Fibroblast of lung (primary cell): ENCODE data around the gene LRRC36. TPM values are rescaled to one million over a fixed set of nuclear protein-coding genes. Genes with fewer than 3 reads are reported as not detected.

Source experiments
- DNase-seq, 2 donors: peaks; one replicate each; pipeline versions ENCODE4 v3.0.0 to v3.0.0-alpha.2; 2010; ENCODE audit warnings: low read depth in 2 of 2
- H2AFZ ChIP-seq: 2 replicates; pipeline ENCODE4 v1.5.1; 2012; ENCODE audit warnings: low read length, control low read depth, inconsistent platforms
- H3K27ac ChIP-seq: 2 replicates; pipeline ENCODE4 v1.5.1; 2011; ENCODE audit warnings: low read length, control low read depth; ENCODE audit not compliant: insufficient read depth
- H3K27me3 ChIP-seq: 2 replicates; pipeline ENCODE4 v1.5.1; 2011; ENCODE audit warnings: mild to moderate bottlenecking, low read length; ENCODE audit not compliant: control insufficient read depth, insufficient read depth
- H3K36me3 ChIP-seq: 2 replicates; pipeline ENCODE4 v1.5.1; 2011; ENCODE audit warnings: low read length; ENCODE audit not compliant: control insufficient read depth, insufficient read depth
- H3K4me1 ChIP-seq: 2 replicates; pipeline ENCODE4 v1.5.1; 2011; ENCODE audit warnings: low read length; ENCODE audit not compliant: control insufficient read depth, insufficient read depth; ENCODE audit errors: extremely low read depth
- H3K4me2 ChIP-seq: 2 replicates; pipeline ENCODE4 v1.5.1; 2011; ENCODE audit warnings: low read length, control low read depth; ENCODE audit not compliant: insufficient read depth; ENCODE audit errors: extremely low read depth
- H3K4me3 ChIP-seq, 4 experiments: fragments of 200-600 bp in 1 of 4; sonication (generic) in 1 of 4; replicated peaks in 1 of 4; 2 replicates each; pipeline ENCODE4 v1.5.1; 2011 to 2016; ENCODE audit warnings: low read length in 4 of 4, low read depth in 3 of 4, mild to moderate bottlenecking in 3 of 4, control low read depth in 2 of 4, inconsistent platforms in 1 of 4, mixed read lengths in 1 of 4; ENCODE audit not compliant: insufficient read depth in 1 of 4; ENCODE audit errors: control extremely low read depth in 1 of 4
- H3K79me2 ChIP-seq: 2 replicates; pipeline ENCODE4 v1.5.1; 2012; ENCODE audit warnings: mild to moderate bottlenecking, low read length, inconsistent platforms; ENCODE audit not compliant: control insufficient read depth, insufficient read depth
- H3K9ac ChIP-seq: 2 replicates; pipeline ENCODE4 v1.5.1; 2011; ENCODE audit warnings: mild to moderate bottlenecking, low read length, control low read depth; ENCODE audit not compliant: insufficient read depth
- H3K9me3 ChIP-seq: 2 replicates; pipeline ENCODE4 v1.5.1; 2012; ENCODE audit warnings: low read depth, low read length; ENCODE audit not compliant: control insufficient read depth, insufficient read depth
- H4K20me1 ChIP-seq: 2 replicates; pipeline ENCODE4 v1.5.1; 2011; ENCODE audit warnings: low read length; ENCODE audit not compliant: control insufficient read depth, insufficient read depth; ENCODE audit errors: extremely low read depth
- CTCF ChIP-seq, 2 donors: IDR thresholded peaks in 1 of 2; conservative IDR thresholded peaks in 1 of 2; 1 replicate in 1 of 2; 2 replicates in 1 of 2; pipeline ENCODE4 v1.5.1; 2011 to 2012; ENCODE audit warnings: low read length in 2 of 2, control low read depth in 1 of 2, inconsistent platforms in 1 of 2, low read depth in 1 of 2, mild to moderate bottlenecking in 1 of 2
- EZH2 ChIP-seq: IDR thresholded peaks from 2 replicates; pipeline ENCODE4 v1.5.1; 2012; ENCODE audit warnings: low read length, control low read depth, mild to moderate bottlenecking; ENCODE audit errors: missing control alignments
- polyA plus RNA-seq, 2 donors: library from polyadenylated mRNA; depleted of rRNA in 1 of 2; stranded (reverse) in 1 of 2; unstranded in 1 of 2; fragments of >200 nt; gene quantifications; 2 replicates each; pipeline ENCODE4 v1.2.1, GENCODE V29; 2011 to 2012; ENCODE audit warnings: missing spikeins in 1 of 2
- total RNA-seq: library from RNA; depleted of rRNA; stranded (reverse); fragments of >200 nt; gene quantifications from 2 replicates; pipeline ENCODE4 v1.2.1, GENCODE V29; 2014

LRRC36 gene
- total and polyA plus RNA-seq, 2 donors (not counting 1 experiment from before 2014, with no cell fraction given): 0.06 to 0.66 TPM

- TF ChIP-seq CTCF (conservative IDR thresholded peaks at IDR 0.05 in 1 of 2, IDR thresholded peaks at IDR 0.05 in 1 of 2; ENCODE audit: low read depth in 1 of 2, low read length in 2 of 2): no peak
- no peak for TF ChIP-seq EZH2
Observed at GRCh38 chr16:67280090-67281015, 46.3 kb upstream of the LRRC36 start.

GRCh38 chr16:67281536-67282446, 44.8 kb upstream of the LRRC36 start:
- Histone ChIP-seq H3K79me2 (peaks cover 5% of the 10 kb centered on the region), H3K9ac (no peak overlapping the region), H4K20me1 (no peaks in the 10 kb centered on the region), H3K36me3 (peaks cover 15% of the 10 kb centered on the region), H2AFZ (no peak overlapping the region), H3K27ac (no peak overlapping the region), H3K4me2 (no peak overlapping the region), H3K4me3 (no peak overlapping the region), H3K4me1 (peaks cover 12% of the 10 kb centered on the region), H3K27me3 (no peaks in the 10 kb centered on the region), H3K9me3 (no peaks in the 10 kb centered on the region)
- no peak for DNase-seq
- TF ChIP-seq CTCF (conservative IDR thresholded peaks at IDR 0.05 in 1 of 2, IDR thresholded peaks at IDR 0.05 in 1 of 2; ENCODE audit: low read depth in 1 of 2, low read length in 2 of 2): no peak

More at GRCh38 chr16:67280090-67281015, 46.3 kb upstream of the LRRC36 start:
- no peak for DNase-seq
- Histone ChIP-seq H3K9me3 (no peaks in the 10 kb centered on the region), H3K4me2 (no peak overlapping the region), H3K36me3 (peaks cover 9% of the 10 kb centered on the region), H4K20me1 (no peaks in the 10 kb centered on the region), H3K4me1 (peaks cover 16% of the 10 kb centered on the region), H3K79me2 (peaks cover 5% of the 10 kb centered on the region), H3K27me3 (no peaks in the 10 kb centered on the region), H2AFZ (no peak overlapping the region), H3K27ac (no peak overlapping the region), H3K4me3 (peak overlapping the region in 1 of 4 experiments; percentile 16), H3K9ac (no peak overlapping the region)

GRCh38 chr16:67282447-67282805, 44.2 kb upstream of the LRRC36 start:
- Histone ChIP-seq H3K9me3 (no peaks in the 10 kb centered on the region), H3K4me3 (no peak overlapping the region), H2AFZ (no peak overlapping the region), H3K27me3 (no peaks in the 10 kb centered on the region), H4K20me1 (no peaks in the 10 kb centered on the region), H3K79me2 (peaks cover 5% of the 10 kb centered on the region), H3K4me1 (peaks cover 11% of the 10 kb centered on the region), H3K4me2 (no peak overlapping the region), H3K36me3 (peaks cover 15% of the 10 kb centered on the region), H3K27ac (no peak overlapping the region), H3K9ac (no peak overlapping the region)
- no peak for DNase-seq
- TF ChIP-seq CTCF (conservative IDR thresholded peaks at IDR 0.05 in 1 of 2, IDR thresholded peaks at IDR 0.05 in 1 of 2; ENCODE audit: low read depth in 1 of 2, low read length in 2 of 2) (no peak), EZH2 (no peak)
